Measurements from ENCODE around the gene CACNA2D2. TPM values are rescaled to one million over a fixed set of nuclear protein-coding genes. Genes with fewer than 3 reads are reported as not detected.

Gene CACNA2D2
- total RNA-seq, 1 donor from 2014 or later, result 17.3 TPM

DNA sequence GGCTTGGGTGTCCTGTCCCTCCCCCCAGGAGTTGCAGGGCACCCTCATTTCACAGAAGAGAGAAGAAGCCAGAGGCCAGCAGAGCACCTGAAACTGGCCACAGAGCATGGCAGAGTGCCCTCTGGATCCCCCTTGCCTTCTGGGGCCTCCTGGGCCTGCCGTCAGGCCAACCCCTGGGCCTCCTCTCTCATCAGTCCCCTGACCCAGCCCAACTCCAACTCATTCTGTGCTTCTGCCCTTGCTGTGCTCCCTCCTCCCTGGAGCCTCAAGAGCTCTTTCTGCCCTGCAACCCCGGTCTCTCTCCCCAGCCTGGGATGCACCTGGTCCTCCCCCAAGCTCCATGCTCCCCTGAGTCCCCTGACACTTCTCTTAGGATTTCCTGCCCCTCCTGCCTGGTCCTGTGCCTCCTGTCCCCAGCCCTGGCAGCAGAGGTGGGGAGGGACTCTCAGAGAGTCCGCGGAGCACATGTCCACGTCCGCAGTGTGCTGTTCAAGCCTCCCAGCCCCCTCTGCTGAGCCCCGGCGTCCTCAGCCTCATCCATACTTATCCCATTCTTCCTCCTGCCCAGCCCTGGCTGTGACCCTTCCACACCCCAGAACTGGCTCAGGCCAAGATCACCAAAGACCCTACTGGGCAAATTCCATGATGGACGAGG lies 30.5 kb upstream of the CACNA2D2 start:
- no peaks in the 10 kb centered on the region for H3K36me3 Mint-ChIP-seq (ENCODE audit: low read depth, unreplicated experiment)
- no peak for DNase-seq (ENCODE audit: low spot score)
- TF ChIP-seq, protein P1, sequence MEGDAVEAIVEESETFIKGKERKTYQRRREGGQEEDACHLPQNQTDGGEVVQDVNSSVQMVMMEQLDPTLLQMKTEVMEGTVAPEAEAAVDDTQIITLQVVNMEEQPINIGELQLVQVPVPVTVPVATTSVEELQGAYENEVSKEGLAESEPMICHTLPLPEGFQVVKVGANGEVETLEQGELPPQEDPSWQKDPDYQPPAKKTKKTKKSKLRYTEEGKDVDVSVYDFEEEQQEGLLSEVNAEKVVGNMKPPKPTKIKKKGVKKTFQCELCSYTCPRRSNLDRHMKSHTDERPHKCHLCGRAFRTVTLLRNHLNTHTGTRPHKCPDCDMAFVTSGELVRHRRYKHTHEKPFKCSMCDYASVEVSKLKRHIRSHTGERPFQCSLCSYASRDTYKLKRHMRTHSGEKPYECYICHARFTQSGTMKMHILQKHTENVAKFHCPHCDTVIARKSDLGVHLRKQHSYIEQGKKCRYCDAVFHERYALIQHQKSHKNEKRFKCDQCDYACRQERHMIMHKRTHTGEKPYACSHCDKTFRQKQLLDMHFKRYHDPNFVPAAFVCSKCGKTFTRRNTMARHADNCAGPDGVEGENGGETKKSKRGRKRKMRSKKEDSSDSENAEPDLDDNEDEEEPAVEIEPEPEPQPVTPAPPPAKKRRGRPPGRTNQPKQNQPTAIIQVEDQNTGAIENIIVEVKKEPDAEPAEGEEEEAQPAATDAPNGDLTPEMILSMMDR (IDR thresholded peaks at IDR 0.05; ENCODE audit: unreplicated experiment), result no peak
- H3K4me3 Mint-ChIP-seq (ENCODE audit: unreplicated experiment), result no peak overlapping the region
- H3K4me1 Mint-ChIP-seq (ENCODE audit: unreplicated experiment), result peaks cover 9% of the 10 kb centered on the region
- no peaks in the 10 kb centered on the region for H3K9me3 Mint-ChIP-seq (ENCODE audit: unreplicated experiment)
- peaks cover 11% of the 10 kb centered on the region for H3K27me3 Mint-ChIP-seq (ENCODE audit: unreplicated experiment)
- no peak overlapping the region for H3K27ac Mint-ChIP-seq (ENCODE audit: unreplicated experiment)

DNA sequence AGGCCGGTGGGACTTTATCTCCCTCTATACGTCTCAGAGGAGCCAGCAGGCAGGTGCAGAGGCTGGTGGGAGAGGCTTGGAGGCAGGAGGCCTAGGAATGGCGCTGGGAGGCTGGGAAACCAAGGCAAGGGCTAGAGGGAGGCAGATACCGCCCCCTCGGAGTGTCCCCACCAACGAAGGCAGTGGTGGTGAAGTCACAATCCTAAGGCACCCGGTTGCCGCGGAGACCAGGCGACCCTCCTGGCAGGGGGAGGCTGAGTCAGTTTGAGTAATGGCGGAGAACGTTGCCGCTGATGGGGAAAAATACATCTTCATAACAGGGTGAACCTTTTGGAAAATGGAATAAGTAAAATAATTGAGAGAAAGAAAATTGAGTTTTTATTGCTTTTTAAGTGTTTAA lies 29.9 kb upstream of the CACNA2D2 start:
- H3K36me3 Mint-ChIP-seq (ENCODE audit: low read depth, unreplicated experiment), result no peaks in the 10 kb centered on the region
- TF ChIP-seq, protein P1 (IDR thresholded peaks at IDR 0.05; ENCODE audit: unreplicated experiment), result no peak
- peaks cover 12% of the 10 kb centered on the region for H3K27me3 Mint-ChIP-seq (ENCODE audit: unreplicated experiment)
- DNase-seq (ENCODE audit: low spot score), result no peak
- H3K4me1 Mint-ChIP-seq (ENCODE audit: unreplicated experiment), result peaks cover 5% of the 10 kb centered on the region
- no peak overlapping the region for H3K4me3 Mint-ChIP-seq (ENCODE audit: unreplicated experiment)
- H3K9me3 Mint-ChIP-seq (ENCODE audit: unreplicated experiment), result no peaks in the 10 kb centered on the region
- no peak overlapping the region for H3K27ac Mint-ChIP-seq (ENCODE audit: unreplicated experiment)

DNA sequence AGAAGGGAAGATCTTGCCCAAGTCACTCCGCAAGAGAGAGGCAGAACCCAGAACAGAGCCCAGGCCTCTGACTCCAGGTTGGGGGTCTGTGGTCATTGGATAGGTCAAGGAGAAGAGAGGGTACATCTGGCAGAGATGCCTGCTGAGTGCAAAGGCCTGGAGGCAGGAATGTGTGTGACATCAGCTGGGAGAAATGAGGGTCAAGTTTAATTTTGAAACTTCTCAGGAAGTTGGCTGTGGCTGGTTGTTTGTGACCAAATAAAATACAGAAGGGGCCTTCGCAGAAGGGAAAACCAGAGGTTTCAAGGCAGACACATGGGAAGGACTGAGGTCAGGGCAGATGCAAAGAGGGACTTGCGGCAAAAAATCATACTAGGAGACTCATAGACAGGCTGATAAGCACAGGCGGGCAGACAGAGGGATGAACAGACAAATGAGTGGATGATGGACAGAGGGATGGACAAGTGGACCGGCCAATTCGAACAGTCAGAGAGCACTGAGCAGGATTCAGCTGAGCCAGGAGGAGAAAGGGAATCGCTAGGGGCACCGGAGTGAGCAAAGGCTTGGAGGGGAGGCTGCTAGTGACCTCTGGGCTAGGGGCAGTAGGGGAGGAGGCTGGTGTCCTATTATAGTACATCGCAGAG lies 28.8 kb upstream of the CACNA2D2 start:
- H3K9me3 Mint-ChIP-seq (ENCODE audit: unreplicated experiment), result no peaks in the 10 kb centered on the region
- no peak overlapping the region for H3K27ac Mint-ChIP-seq (ENCODE audit: unreplicated experiment)
- H3K36me3 Mint-ChIP-seq (ENCODE audit: low read depth, unreplicated experiment), result no peaks in the 10 kb centered on the region
- H3K27me3 Mint-ChIP-seq (ENCODE audit: unreplicated experiment), result peaks cover 12% of the 10 kb centered on the region
- peak overlapping the region; percentile 0 for H3K4me3 Mint-ChIP-seq (ENCODE audit: unreplicated experiment)
- TF ChIP-seq, protein P1 (IDR thresholded peaks at IDR 0.05; ENCODE audit: unreplicated experiment), result peak; percentile 25
- H3K4me1 Mint-ChIP-seq (ENCODE audit: unreplicated experiment), result peaks cover 5% of the 10 kb centered on the region
- DNase-seq (ENCODE audit: low spot score), result no peak

DNA sequence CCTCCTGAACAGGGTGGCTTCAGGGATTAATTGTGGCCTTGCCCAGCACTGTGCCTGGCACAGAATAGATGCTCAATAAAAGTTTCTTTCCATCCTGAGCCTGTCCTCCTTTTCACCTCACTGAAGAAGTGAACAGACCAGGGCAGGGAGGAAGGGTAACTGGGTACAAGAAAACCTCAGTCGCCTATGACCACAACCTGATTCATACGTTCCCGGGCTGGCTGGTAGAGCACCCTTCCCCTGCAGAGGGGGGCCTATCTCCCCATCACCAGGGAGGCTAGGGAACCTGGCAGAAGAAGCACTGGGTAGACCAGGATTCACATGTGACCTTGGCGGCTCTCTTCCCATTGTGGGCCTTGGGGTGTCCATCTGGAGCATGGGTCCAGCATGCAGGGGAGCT lies 27.8 kb upstream of the CACNA2D2 start:
- TF ChIP-seq, protein P1 (IDR thresholded peaks at IDR 0.05; ENCODE audit: unreplicated experiment), result no peak
- Mint-ChIP-seq H3K36me3 (ENCODE audit: low read depth, unreplicated experiment) (no peaks in the 10 kb centered on the region), H3K27me3 (ENCODE audit: unreplicated experiment) (peaks cover 10% of the 10 kb centered on the region), H3K27ac (ENCODE audit: unreplicated experiment) (no peak overlapping the region), H3K4me1 (ENCODE audit: unreplicated experiment) (peaks cover 3% of the 10 kb centered on the region), H3K9me3 (ENCODE audit: unreplicated experiment) (no peaks in the 10 kb centered on the region), H3K4me3 (ENCODE audit: unreplicated experiment) (no peak overlapping the region)
- no peak for DNase-seq (ENCODE audit: low spot score)
